Measurements from ENCODE around the gene LEFTY2.
"Not testable (repeated sequence)": the region's sequence is repeated elsewhere in the genome, so short reads cannot be mapped to it uniquely, and the experiment has no call there.

The LEFTY2 gene

GRCh38 chr1:225953315-225953714 lies 12.3 kb upstream of the LEFTY2 start:
- no peak for DNase-seq (ENCODE audit: low spot score)

GRCh38 chr1:225950905-225951497 lies 10.0 kb upstream of the LEFTY2 start:
- DNase-seq (ENCODE audit: low spot score): no peak

DNA sequence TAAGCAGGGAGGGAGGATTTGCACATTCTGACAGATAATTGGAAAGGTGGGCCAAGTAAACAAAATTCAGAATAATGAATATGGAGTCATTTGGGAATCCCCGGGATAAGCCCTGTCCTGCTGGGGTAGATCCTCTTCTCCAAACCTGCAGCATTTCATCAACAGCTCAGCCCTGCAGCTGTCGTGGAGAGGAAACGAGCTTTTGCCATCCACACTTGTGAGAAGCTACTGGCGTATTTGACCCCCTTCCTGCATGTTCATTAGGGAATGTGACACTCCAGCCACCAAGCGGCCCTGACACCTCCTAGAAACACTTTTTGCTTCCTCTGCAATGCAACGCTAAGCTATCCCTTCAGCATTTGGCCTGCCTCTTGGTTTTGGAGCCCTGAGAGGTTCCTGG lies 8.0 kb upstream of the LEFTY2 start:
- DNase-seq (ENCODE audit: low spot score): no peak

DNA sequence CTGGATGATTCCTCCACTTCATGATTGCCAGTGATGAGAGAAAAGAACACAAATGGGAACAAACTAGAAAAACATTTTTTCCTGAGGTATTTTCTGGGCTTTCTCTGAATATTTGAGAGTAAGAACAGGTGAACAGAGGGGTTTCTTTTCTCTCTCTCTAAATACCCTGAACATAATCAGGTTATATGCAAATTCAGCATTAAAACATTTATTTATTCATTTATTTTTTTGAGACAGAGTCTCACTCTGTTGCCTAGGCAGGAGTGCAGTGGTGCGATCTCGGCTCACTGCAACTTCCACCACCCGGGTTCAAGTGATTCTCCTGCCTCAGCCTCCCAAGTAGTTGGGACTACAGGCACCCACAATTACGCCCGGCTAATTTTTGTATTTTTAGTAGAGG lies 5.8 kb upstream of the LEFTY2 start:
- no peak for DNase-seq (ENCODE audit: low spot score)

DNA sequence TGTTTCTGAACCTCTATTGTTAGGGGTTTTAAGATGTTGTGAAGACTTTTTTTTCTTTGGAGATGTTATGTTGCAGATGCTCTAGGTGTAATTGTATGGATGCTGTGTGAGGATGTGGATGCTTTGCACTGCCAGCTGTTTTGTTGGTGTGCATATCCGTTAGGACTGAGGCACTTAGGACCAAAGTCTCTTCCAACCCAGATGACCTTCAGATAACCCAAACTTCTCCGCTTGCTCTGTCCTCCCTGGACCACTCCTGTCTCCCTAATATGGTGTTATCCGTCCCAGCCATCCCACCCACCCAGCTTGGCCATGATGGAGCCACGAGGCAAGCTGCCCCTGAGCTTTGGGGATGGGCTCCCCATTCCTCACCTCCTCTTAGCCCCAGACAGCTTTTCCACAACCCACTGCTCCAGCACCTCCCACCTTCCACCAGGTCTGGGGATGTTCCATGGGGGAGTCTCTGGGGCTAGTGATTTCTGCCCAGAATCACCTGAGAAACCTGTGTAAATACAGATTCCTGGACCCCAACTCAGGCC lies 5.1 kb upstream of the LEFTY2 start:
- no peak for DNase-seq (ENCODE audit: low spot score)

DNA sequence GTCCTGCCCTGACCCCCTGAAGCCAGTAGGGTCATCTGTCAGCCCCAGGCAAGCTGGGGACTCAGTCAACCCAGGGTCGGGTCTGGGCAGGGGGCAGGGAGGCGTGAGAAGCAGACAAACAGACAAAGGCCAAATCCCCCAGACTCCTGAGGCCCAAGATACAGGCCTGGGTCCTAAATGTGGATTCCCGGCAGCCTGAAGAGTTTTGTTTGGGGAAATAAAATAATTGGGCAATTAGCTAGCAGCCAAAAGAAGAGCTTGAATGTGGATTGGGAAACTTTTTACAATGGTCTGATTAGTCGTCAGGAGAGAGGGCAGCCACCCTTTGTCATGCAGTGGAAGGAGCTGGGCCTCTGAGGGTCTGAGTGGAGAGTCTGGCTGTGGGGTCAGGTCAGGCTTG lies 4.5 kb upstream of the LEFTY2 start:
- DNase-seq (ENCODE audit: low spot score): no peak

DNA sequence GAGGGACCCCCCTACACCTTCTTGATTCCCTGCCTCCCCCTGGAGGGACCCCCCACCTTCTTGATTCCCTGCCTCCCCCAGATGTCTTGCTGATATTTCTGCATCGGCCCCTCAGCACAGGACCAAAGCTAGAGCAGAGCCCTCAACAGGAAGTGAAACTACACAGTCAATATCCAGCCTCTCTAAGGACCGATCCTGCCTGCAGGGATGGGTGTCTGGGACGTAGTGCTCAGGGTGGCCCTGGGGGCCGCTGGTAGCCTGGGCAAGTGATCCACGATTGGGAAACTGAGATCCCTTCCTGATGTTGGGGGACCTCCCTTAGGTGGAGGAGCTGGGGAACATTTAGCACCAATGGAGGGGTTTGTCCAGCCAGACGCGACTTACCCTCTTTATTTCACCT lies 3.9 kb upstream of the LEFTY2 start:
- DNase-seq (ENCODE audit: low spot score): no peak

DNA sequence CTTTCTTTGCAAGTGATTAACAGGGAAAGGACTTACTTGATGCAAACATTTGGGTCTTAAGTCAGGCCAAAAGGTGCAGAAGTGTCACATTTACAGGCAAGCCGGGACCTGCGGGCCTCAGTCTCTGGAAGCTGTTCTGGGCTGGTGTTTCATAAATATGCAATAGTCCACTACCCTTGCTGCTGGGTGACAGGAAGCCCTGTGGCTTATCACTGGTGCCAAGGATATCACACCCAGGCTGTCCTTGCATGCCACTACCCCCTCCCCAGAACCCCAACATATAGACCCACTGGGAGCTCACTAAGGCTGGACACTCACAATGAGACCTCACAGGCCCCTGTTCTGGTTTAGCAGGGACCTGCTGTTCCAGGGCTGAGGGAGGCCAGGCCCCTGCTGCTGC lies 3.4 kb upstream of the LEFTY2 start:
- no peak for DNase-seq (ENCODE audit: low spot score)

- DNase-seq (ENCODE audit: low spot score): no peak
Observed at GRCh38 chr1:225943582-225943981, 2.6 kb upstream of the LEFTY2 start.

DNA sequence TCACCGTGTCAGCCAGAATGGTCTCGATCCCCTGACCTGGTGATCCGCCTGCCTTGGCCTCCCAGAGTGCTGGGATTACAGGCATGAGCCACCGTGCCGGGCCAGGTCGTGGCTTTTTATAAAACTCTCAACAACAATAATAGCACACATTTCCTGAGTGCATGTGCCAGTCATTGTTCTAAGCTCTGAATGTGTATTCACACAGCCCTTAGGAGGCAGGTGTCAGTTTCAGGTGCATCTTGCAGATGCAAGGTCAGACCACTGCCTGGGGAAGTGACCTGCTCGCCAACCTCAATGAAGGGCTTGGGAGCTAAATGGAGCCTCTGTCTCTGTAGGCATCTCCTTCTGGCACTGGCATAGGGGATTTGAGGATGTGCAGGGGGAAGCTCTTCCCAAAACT lies 1.6 kb upstream of the LEFTY2 start:
- DNase-seq (ENCODE audit: low spot score): no peak

- no peak for DNase-seq (ENCODE audit: low spot score)
Observed at GRCh38 chr1:225941942-225942222, 862 bp upstream of the LEFTY2 start.

GRCh38 chr1:225940385-225941151 lies 452 bp downstream of the LEFTY2 start:
- DNase-seq (ENCODE audit: low spot score): no peak

DNA sequence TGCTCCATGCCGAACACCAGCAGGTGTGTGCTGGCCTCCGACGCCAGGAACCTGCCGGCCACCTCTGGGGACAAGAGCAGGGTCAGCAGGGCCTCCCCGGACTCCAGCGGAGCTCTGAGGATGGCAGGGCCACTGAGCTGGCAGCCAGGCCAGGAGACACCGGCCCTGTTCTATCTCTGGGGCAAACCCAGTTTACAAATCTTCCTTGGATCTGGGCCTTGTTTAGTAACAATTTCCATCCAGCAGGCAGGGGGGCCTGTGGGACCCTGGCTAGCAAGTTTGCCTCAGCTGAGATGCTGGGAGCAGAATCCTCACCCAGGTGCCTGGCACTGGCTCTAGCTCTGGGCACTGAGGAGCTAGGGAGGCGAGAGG lies 1.1 kb downstream of the LEFTY2 start:
- DNase-seq (ENCODE audit: low spot score): not testable (repeated sequence)

- not testable (repeated sequence) for DNase-seq (ENCODE audit: low spot score)
Observed at GRCh38 chr1:225939097-225939938, 1.7 kb downstream of the LEFTY2 start.

DNA sequence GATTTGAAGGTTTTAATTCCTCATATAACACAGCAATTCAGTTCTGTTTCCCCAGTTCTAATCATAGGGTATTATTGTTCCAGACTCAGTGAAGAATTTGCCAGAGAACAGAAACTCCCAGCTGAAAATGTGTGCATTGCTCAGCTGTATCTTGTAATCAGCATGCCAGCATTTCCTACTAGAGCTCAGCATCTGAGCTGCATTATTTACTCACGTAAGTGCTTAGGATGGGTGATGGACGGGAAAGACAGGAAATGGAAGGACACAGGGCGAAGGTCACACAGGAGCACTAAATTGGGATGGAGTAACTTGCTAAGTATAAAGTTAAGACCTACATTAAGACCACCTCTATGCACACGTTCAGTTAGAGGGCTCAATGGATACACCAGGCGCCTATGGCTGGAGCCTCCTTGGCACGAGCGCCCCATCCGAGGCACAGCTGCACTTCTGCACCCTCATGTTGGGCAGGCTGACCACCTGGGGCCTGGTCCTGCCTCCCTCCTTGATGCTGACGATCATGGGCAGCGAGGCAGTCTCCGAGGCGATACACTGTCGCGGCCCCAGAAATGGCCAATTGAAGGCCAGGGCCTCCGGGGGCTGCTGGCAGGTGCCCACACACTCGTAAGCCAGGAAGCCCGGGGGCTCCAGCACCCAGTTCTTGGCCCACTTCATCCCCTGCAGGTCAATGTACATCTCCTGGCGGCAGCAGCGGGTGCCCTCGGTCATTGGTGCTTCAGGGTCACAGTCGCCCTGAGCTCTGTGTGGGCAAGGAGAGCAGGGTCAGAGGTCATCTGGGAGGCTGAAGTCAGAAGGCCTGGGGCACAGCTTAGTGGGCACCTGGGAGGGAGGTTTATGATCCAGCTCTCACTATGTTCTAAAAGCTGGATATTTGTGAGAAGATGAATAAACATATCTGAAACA lies 3.7 kb downstream of the LEFTY2 start:
- DNase-seq (ENCODE audit: low spot score): no peak

DNA sequence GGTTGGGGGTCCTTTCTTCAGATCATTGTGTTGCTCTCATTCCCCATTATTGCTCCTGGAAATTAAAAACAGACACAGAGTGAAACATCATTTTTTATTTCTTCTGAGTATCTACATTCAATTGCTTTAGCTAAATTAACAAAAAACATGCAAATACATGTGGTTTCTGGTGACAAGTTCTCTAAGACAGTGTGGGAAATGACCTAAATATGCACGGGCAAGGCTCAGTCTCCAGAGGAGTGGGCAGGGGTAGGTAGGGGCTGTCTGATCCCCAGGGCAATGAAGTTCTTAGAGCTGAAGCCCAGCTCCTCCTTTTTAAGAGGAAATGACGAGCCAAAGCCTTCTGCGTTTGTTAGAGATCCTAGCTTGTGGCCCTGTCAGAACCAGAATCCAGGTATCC lies 4.5 kb downstream of the LEFTY2 start:
- no peak for DNase-seq (ENCODE audit: low spot score)

DNA sequence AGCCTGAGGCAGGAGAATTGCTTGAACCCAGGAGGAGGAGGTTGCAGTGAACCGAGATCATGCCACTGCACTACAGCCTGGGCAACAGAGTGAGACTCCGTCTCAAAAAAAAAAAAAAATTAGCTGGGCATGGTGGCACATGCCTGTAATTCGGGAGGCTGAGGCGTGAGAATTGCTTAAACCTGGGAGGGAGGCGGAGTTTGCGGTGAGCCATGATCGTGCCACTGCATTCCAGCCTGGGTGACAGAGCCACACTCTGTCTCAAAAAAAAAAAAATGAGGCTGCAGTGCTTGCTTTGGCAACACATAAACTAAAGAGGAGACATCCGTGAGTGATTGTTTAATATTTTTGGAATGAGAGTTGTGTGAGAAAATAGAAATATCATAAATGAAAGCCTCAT lies 4.9 kb downstream of the LEFTY2 start:
- DNase-seq (ENCODE audit: low spot score): not testable (repeated sequence)

DNA sequence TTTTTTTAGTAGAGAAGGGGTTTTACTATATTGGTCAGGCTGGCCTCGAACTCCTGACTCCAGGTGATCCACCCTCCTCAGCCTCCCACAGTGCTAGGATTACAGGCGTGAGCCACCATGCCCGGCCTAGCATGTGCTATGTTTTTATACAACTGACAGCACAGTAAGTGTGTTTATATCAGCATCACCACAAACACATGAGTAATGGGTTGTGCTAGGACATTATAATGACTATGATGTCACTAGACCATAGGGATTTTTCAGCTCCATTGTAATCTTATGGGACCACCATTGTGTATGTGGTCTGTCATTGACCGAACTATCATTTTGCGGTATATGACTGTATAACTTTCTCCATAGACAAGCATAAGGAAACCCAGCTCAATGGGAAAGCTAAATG lies 6.3 kb downstream of the LEFTY2 start:
- DNase-seq (ENCODE audit: low spot score): no peak

DNA sequence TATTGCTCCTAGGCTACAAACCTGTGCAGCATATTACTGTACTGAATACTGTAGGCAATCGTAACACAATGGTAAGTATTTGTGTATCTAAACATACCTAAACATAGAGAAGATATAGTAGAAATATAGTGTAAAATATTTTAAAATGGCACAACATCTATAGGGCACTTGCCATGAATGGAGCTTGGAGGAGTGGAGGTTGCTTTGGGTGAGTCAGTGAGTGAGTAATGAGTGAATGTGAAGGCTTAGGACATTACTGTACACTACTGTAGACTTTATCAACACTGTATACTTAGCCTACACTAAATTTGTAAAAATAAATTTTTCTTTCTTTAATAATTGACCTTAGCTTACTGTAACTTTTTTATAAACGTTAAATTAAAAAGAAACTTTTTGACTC lies 7.9 kb downstream of the LEFTY2 start:
- no peak for DNase-seq (ENCODE audit: low spot score)

- DNase-seq (ENCODE audit: low spot score): no peak
Observed at GRCh38 chr1:225931270-225932136, 9.5 kb downstream of the LEFTY2 start.

- DNase-seq (ENCODE audit: low spot score): no peak
Observed at GRCh38 chr1:225930566-225930965, 10.5 kb downstream of the LEFTY2 start.
